ENCODE measurements around the gene TBCEL.

TBCEL gene

GRCh38 chr11:120988603-120989002, 35.3 kb upstream of the TBCEL start:
- Histone ChIP-seq H3K4me1 (ENCODE audit: control insufficient read depth, low read length) (no peaks in the 10 kb centered on the region), H3K9me2 (replicated peaks; ENCODE audit: control insufficient read depth, low read length) (no peaks in the 10 kb centered on the region), H3K4me3 (ENCODE audit: low read length) (no peak overlapping the region), H3K27ac (ENCODE audit: low read depth, low read length) (no peak overlapping the region), H3F3A (ENCODE audit: control insufficient read depth, insufficient read depth) (no peaks in the 10 kb centered on the region), H3K4me2 (ENCODE audit: low read length) (no peak overlapping the region), H3K9me3 (ENCODE audit: control insufficient read depth, insufficient read depth, low read length) (no peaks in the 10 kb centered on the region), H3K27me3 (ENCODE audit: control insufficient read depth, low read length) (peaks cover 45% of the 10 kb centered on the region), H3K79me2 (ENCODE audit: control insufficient read depth, low read length) (no peaks in the 10 kb centered on the region), H3K36me3 (ENCODE audit: control insufficient read depth, low read length) (no peaks in the 10 kb centered on the region), H4K20me1 (ENCODE audit: control insufficient read depth, insufficient read depth, low read depth, low read length) (no peaks in the 10 kb centered on the region)
- TF ChIP-seq, protein P1, sequence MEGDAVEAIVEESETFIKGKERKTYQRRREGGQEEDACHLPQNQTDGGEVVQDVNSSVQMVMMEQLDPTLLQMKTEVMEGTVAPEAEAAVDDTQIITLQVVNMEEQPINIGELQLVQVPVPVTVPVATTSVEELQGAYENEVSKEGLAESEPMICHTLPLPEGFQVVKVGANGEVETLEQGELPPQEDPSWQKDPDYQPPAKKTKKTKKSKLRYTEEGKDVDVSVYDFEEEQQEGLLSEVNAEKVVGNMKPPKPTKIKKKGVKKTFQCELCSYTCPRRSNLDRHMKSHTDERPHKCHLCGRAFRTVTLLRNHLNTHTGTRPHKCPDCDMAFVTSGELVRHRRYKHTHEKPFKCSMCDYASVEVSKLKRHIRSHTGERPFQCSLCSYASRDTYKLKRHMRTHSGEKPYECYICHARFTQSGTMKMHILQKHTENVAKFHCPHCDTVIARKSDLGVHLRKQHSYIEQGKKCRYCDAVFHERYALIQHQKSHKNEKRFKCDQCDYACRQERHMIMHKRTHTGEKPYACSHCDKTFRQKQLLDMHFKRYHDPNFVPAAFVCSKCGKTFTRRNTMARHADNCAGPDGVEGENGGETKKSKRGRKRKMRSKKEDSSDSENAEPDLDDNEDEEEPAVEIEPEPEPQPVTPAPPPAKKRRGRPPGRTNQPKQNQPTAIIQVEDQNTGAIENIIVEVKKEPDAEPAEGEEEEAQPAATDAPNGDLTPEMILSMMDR (IDR thresholded peaks at IDR 0.05; ENCODE audit: low read depth, low read length, poor library complexity, severe bottlenecking), result no peak
- no peak for TF ChIP-seq EZH2phosphoT487 (IDR thresholded peaks at IDR 0.05; ENCODE audit: borderline replicate concordance, low read length)

DNA sequence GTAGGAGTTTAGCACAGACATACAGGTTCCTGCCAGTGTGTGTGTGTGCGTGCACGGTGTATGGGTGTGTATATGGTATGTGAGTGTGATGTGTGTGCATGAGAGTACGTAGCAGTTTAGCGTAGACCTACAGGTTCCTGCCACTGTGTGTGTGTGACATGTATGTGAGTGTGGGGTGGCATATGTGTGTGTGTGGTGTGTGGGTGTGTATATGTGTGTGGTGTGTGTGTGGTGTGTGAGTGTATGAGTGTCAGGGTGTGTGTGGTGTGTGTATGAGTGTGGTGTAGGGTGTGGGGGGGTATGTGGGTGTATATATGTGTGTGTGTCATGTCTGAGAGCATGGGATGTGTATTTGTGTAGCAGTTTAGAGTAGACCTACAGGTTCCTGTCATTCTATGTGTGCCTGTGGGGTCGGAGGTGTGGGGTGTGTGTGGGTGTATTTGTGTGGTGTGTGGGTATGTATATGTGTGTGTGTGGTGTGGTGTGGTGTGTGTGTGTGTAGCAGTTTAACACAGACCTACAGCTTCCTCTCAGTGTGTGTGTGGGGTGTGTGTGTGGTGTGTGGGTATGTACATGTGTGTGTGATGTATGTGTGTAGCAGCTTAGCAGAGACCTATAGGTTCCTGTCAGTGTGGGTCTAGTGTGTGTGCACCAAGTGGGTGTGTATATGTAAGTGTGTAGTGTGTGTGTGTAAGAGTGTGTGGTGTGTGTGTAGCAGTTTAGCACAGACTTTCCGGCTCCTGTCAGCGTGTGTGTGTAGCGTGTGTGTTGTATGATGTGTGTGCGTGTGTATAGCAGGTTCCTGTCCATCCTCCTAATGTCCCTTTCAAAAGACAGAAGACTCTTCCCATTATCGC, 31.8 kb upstream of the TBCEL start:
- Histone ChIP-seq H3K27ac (ENCODE audit: low read depth, low read length) (no peak overlapping the region), H3F3A (ENCODE audit: control insufficient read depth, insufficient read depth) (no peaks in the 10 kb centered on the region), H4K20me1 (ENCODE audit: control insufficient read depth, insufficient read depth, low read depth, low read length) (no peaks in the 10 kb centered on the region), H3K27me3 (ENCODE audit: control insufficient read depth, low read length) (peaks cover 26% of the 10 kb centered on the region), H3K9me3 (ENCODE audit: control insufficient read depth, insufficient read depth, low read length) (no peaks in the 10 kb centered on the region), H3K4me3 (ENCODE audit: low read length) (no peak overlapping the region), H3K4me2 (ENCODE audit: low read length) (no peak overlapping the region), H3K36me3 (ENCODE audit: control insufficient read depth, low read length) (no peaks in the 10 kb centered on the region), H3K79me2 (ENCODE audit: control insufficient read depth, low read length) (no peaks in the 10 kb centered on the region), H3K9me2 (replicated peaks; ENCODE audit: control insufficient read depth, low read length) (no peaks in the 10 kb centered on the region), H3K4me1 (ENCODE audit: control insufficient read depth, low read length) (no peaks in the 10 kb centered on the region)
- TF ChIP-seq, protein P1 (IDR thresholded peaks at IDR 0.05; ENCODE audit: low read depth, low read length, poor library complexity, severe bottlenecking), result no peak

DNA sequence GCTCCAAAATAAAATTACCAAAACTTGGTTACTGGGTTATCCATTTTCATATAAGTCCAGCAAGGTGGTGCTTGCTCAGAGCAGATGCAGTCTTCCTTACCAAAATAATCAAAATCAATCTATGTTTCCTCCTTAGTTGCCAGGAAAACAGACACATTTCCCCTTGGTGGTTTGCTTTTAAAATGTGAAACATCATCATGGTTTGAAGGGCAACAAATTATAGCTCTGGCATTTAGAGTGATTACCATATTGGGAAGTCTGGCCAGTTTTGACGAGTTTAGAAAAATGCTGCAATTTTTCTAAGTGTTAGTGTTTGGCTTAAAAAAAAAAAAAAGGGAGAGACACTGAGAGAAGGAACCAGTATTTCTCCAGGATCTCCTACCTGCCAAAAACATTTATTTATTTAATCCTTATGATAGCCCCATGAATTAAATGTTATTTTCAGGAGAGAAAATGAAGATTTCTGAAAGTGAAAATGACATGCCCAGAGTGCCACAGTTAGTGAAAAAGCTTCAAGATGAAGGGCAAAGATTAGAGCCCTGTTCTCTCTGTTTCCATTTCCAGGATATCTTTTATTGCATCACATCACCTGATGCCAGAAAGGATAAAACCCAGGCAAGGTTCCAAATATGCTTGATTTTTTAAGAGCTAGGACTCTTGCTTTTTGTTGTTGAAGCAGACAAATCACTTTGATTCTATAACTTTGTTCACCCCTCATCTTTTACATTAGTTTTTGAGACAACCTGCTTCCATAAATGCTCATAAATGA, 29.6 kb upstream of the TBCEL start:
- Histone ChIP-seq H3K4me3 (ENCODE audit: low read length) (no peak overlapping the region), H3K9me3 (ENCODE audit: control insufficient read depth, insufficient read depth, low read length) (no peaks in the 10 kb centered on the region), H3F3A (ENCODE audit: control insufficient read depth, insufficient read depth) (no peaks in the 10 kb centered on the region), H3K36me3 (ENCODE audit: control insufficient read depth, low read length) (no peaks in the 10 kb centered on the region), H3K79me2 (ENCODE audit: control insufficient read depth, low read length) (no peaks in the 10 kb centered on the region), H4K20me1 (ENCODE audit: control insufficient read depth, insufficient read depth, low read depth, low read length) (no peaks in the 10 kb centered on the region), H3K9me2 (replicated peaks; ENCODE audit: control insufficient read depth, low read length) (no peaks in the 10 kb centered on the region), H3K4me2 (ENCODE audit: low read length) (no peak overlapping the region), H3K4me1 (ENCODE audit: control insufficient read depth, low read length) (no peaks in the 10 kb centered on the region), H3K27me3 (ENCODE audit: control insufficient read depth, low read length) (peaks cover 18% of the 10 kb centered on the region; the same call in 1 of the 2 replicates), H3K27ac (ENCODE audit: low read depth, low read length) (no peak overlapping the region)
- no peak for TF ChIP-seq EZH2phosphoT487 (IDR thresholded peaks at IDR 0.05; ENCODE audit: borderline replicate concordance, low read length)

DNA sequence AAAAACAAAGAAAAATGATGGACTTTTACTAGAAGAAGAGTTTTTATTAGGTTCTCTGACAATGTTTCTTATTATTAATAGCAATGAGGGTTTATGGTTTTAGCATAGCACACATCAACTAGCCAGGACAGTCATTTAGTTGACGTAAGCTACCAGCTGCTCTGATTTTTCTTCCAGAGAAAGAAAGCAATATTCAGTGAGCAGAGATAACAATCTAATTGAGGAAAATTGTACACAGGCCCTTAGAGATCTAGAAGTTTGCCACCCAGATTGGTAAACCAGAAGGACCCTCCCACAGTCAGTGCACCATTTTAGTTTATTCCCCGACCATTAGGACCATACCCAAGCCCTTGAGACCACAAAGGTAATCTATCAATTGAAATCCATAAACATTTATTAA, 28.7 kb upstream of the TBCEL start:
- H4K20me1 ChIP-seq (ENCODE audit: control insufficient read depth, insufficient read depth, low read depth, low read length), result no peaks in the 10 kb centered on the region
- H3K36me3 ChIP-seq (ENCODE audit: control insufficient read depth, low read length), result no peaks in the 10 kb centered on the region
- H3K9me3 ChIP-seq (ENCODE audit: control insufficient read depth, insufficient read depth, low read length), result no peaks in the 10 kb centered on the region
- H3F3A ChIP-seq (ENCODE audit: control insufficient read depth, insufficient read depth), result no peaks in the 10 kb centered on the region
- H3K27me3 ChIP-seq (ENCODE audit: control insufficient read depth, low read length), result peaks cover 13% of the 10 kb centered on the region; the same call in 1 of the 2 replicates
- no peaks in the 10 kb centered on the region for H3K9me2 ChIP-seq (replicated peaks; ENCODE audit: control insufficient read depth, low read length)
- no peak overlapping the region for H3K4me2 ChIP-seq (ENCODE audit: low read length)
- H3K79me2 ChIP-seq (ENCODE audit: control insufficient read depth, low read length), result no peaks in the 10 kb centered on the region
- TF ChIP-seq EZH2phosphoT487 (IDR thresholded peaks at IDR 0.05; ENCODE audit: borderline replicate concordance, low read length), result no peak
- TF ChIP-seq, protein P1 (IDR thresholded peaks at IDR 0.05; ENCODE audit: low read depth, low read length, poor library complexity, severe bottlenecking), result no peak
- no peak overlapping the region for H3K27ac ChIP-seq (ENCODE audit: low read depth, low read length)
- H3K4me3 ChIP-seq (ENCODE audit: low read length), result no peak overlapping the region
- no peaks in the 10 kb centered on the region for H3K4me1 ChIP-seq (ENCODE audit: control insufficient read depth, low read length)

Data from DOHH2 (cell line).